Endothelial cell of umbilical vein (primary cell): ENCODE measurements around the gene ZNG1A.
"Not testable (repeated sequence)": the region's sequence is repeated elsewhere in the genome, so short reads cannot be mapped to it uniquely, and the experiment has no call there.

Experiments
- CTCF ChIP-seq, 2 donors: IDR thresholded peaks; 1 replicate in 1 of 2; 2 replicates in 1 of 2; pipeline ENCODE4 v1.5.1; 2011; ENCODE audit warnings: low read length in 2 of 2, mild to moderate bottlenecking in 2 of 2, moderate library complexity in 2 of 2, control low read depth in 1 of 2, inconsistent platforms in 1 of 2, low read depth in 1 of 2; ENCODE audit not compliant: insufficient read depth in 1 of 2; ENCODE audit errors: extremely low read depth in 1 of 2
- FOS ChIP-seq: IDR thresholded peaks from 2 replicates; pipeline ENCODE4 v1.6.1; 2011; ENCODE audit warnings: mild to moderate bottlenecking, low read length, moderate library complexity, borderline replicate concordance; ENCODE audit not compliant: insufficient read depth
- JUN ChIP-seq: IDR thresholded peaks from 2 replicates; pipeline ENCODE4 v1.6.1; 2011; ENCODE audit warnings: borderline replicate concordance, low read depth; ENCODE audit not compliant: insufficient read length, insufficient read depth
- MAX ChIP-seq: IDR thresholded peaks from 2 replicates; pipeline ENCODE4 v1.6.1; 2011; ENCODE audit not compliant: insufficient read depth, insufficient read length
- POLR2A ChIP-seq: IDR thresholded peaks from 2 replicates; pipeline ENCODE4 v1.6.1; 2012; ENCODE audit warnings: low read depth, mild to moderate bottlenecking, control low read depth, low read length
- POLR2AphosphoS5 ChIP-seq: IDR thresholded peaks from 2 replicates; pipeline ENCODE4 v1.6.1; 2012; ENCODE audit warnings: low read depth, mild to moderate bottlenecking, control low read depth, low read length, moderate library complexity; ENCODE audit not compliant: insufficient read depth

GRCh38 chr9:114267-115117 is 64.4 kb downstream of the ZNG1A start:
- not testable (repeated sequence) for TF ChIP-seq CTCF (IDR thresholded peaks at IDR 0.05; ENCODE audit: extremely low read depth in 1 of 2, insufficient read depth in 1 of 2, low read depth in 1 of 2, low read length in 2 of 2); POLR2A; POLR2AphosphoS5; JUN; MAX; FOS
